Hematopoietic multipotent progenitor cell (in vitro differentiated cells): Measurements from ENCODE around the gene ARMH1. TPM values are rescaled to one million over a fixed set of nuclear protein-coding genes. Genes with fewer than 3 reads are reported as not detected.
"Not testable (repeated sequence)": the region's sequence is repeated elsewhere in the genome, so short reads cannot be mapped to it uniquely, and the experiment has no call there.

Experiments
- DNase-seq, 3 donors: peaks; one replicate each; pipeline ENCODE4 v3.0.0-alpha.2; 2011 to 2015; ENCODE audit warnings: low read depth in 2 of 3, low spot score in 2 of 3
- small RNA-seq: library from RNA; depleted of rRNA; stranded (forward); fragments of <200 nt; gene quantifications from one replicate; pipeline ENCODE3, GENCODE V24; 2012
- total RNA-seq: library from RNA; depleted of rRNA; stranded (reverse); fragments of >200 nt; gene quantifications from one replicate; pipeline ENCODE4 v1.2.3, GENCODE V29; 2012

ARMH1 gene
- total RNA-seq, 1 donor, result 339 TPM

- not testable (repeated sequence) for DNase-seq
Observed at GRCh38 chr1:44766421-44766820, 91.9 kb downstream of the ARMH1 start.

Small RNA genes within 50 kb of the gene (small RNA-seq; reads per million reads assigned to genes)
- gene RNU5D-1, result 191 reads per million, percentile 98 among the genes with 10 or more reads in this experiment
- gene RNU5F-1, result 168 reads per million, percentile 98 among the genes with 10 or more reads in this experiment

Other genes with a start within 250 kb of the ARMH1 start
- 12.7 TPM for gene TMEM53, start 233 bp upstream of the ARMH1 start, total RNA-seq
- not detected for gene RNU5D-1, start 56.5 kb downstream of the ARMH1 start, total RNA-seq
- gene KIF2C, start 65.1 kb downstream of the ARMH1 start, total RNA-seq, result 3.0 TPM
- 3,219 TPM for gene RPS8, start 100.8 kb downstream of the ARMH1 start, total RNA-seq
- 0.27 TPM for gene BEST4, start 113.5 kb downstream of the ARMH1 start, total RNA-seq
- gene PLK3, start 125.7 kb downstream of the ARMH1 start, total RNA-seq, result 48.5 TPM
- 2.2 TPM for gene DYNLT4, start 132.6 kb downstream of the ARMH1 start, total RNA-seq
- 3.5 TPM for gene BTBD19, start 133.8 kb downstream of the ARMH1 start, total RNA-seq
- gene PTCH2, start 168.5 kb downstream of the ARMH1 start, total RNA-seq, result 0.27 TPM